HG02763 (cell line): ENCODE measurements around the gene COG6.

Source experiments
- ATAC-seq: cut with Tn5 transposase; IDR thresholded peaks from one replicate; pipeline ENCODE4 v1.9.1; 2021; ENCODE audit warnings: mild to moderate bottlenecking, moderate library complexity; ENCODE audit not compliant: unreplicated experiment

COG6 gene

DNA sequence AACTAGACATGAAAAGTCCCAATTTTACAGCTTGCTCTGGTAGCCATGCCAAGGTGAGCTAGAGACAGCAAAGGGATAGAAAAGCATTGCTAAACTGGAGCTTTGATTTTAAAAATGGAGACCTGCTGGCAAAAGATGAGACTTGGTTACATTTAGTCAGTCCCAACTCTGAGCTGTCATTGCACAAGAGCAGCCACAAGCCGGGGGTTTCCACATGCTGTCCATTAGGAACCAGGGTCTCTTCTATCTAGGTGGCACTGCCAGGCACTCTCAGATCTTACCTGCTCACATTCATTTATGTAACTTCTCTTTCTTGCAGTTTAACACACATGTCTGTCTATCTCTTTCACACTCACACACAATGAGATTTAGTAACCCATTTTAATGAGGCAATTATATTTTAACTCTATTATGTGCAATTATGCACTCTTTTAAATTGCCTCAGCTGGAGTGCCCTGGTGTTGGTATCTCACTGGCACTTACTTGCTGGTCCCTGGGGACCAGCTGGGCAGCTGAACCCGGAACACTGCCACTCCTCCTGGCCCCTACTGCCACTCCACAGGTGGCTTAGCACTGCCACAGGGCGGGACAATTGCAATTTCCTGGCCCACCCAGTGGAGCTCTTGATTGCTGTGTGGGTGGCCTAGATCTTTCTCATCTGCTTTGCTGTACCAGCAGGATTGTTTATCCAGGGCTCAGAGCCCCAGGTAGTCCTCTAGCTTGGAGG, 112.5 kb downstream of the COG6 start:
- ATAC-seq: no peak

DNA sequence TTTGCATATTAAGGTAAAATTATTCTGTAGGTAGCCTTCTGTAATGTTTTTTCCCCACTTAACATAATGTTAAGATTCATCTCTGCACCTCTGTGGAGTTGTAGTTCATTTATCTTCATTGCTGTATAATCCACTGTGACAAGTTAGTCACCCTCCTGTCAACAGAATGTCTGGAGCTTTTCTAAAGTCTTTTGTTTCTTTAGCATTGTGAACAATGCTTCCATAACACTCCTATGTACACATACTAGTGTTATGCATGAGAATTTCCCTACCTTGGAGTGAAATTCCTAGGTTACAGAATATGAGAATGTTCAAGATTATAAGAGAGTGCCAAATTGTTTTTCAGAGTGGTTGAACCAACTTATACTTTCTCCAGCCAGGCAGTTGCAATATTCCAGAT, 113.5 kb downstream of the COG6 start:
- ATAC-seq: no peak

DNA sequence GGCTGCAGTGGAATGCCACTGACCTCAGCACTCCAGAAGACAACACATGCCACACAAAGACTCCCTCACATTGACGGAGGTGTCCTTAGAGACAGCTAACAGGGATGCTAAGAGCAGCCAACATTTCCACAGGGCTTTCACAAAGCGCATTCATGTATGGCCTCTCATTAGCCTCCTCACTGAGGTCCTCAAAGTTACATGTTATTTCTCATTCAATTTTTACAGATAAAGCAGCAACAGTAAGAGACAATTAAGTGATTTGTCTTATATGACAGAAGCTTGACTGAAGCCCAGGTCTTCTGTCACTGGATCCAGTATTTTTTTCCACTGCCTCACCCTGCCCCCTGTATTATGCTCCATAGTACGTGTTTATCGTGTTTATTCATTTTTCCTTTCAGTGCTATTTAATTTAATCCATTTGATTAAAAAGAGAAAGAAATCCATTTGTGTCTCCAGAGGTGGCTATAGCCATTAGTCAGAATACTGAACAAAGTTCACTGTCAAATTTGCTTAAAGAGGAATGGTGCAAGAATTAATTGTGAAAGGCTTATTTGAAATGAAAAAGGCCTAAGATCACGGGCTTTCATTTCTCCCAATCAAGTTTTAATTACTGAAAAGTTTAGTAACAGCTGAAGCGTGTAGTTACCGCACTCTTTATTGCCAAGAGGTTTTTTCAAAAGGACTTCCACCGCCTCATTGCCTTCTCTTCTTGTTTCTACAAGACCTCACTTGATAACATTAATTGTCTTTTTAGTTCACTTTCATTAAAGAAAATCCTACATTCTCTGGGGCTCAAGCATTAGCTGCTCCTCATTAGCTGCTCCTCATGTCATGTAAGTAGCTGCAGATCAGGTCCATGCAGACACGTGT, 115.0 kb downstream of the COG6 start:
- no peak for ATAC-seq

DNA sequence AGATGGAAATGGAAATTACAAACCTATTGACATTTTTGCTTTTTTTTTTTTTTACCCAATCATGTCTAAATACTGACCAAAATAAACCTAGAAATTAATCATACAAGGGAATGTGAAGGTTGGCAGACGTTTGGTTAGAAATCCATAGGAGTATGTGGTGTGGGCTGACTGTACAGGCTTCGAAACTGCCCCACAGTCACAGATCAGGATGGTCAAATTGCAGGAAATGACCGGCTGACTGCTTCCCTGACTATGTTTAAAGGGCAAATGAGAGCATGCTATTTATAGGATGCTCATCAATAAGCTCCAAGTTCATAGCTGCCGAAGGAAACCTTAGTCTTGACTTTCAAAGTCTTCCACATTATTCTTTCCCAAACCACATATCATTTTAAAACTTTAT, 118.4 kb downstream of the COG6 start:
- ATAC-seq: no peak

DNA sequence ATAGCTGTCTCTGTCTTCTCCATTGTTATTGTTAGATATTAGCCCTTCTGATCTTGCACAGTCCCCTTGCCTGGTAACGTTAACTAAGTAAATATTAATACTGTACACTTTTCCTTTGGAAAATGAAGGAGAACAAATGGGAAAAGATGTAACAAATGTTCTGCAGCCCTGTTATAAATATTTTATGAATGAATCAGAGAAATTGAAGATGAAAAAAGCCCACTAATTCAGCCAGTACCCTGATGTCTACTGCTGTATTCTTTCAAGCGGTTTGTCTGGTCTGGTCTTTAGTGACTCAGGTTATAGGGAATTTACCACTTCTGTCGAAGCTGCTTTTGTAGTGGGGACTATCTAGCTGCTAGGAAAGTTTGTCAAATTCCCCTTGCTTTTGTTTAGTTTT, 121.0 kb downstream of the COG6 start:
- peak; percentile 62 for ATAC-seq

DNA sequence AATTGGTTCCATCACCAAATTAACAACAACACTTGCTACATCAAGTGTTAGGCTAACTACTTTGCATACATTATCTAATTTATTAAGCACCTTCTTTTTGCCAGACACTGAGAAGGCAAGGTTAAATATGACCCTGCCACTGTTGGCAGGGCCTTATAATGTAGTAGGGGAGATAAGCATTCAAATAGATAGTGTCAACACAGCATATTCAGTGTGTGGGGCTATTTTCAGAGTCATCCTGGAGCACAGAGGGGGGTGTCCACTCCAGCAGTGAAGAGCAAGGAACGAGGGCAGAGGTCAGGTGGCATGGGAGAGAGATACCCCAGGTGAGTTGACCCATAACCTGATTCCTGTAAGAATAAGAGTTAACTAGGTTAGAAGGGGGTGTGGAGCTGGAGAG, 121.6 kb downstream of the COG6 start:
- ATAC-seq: no peak

DNA sequence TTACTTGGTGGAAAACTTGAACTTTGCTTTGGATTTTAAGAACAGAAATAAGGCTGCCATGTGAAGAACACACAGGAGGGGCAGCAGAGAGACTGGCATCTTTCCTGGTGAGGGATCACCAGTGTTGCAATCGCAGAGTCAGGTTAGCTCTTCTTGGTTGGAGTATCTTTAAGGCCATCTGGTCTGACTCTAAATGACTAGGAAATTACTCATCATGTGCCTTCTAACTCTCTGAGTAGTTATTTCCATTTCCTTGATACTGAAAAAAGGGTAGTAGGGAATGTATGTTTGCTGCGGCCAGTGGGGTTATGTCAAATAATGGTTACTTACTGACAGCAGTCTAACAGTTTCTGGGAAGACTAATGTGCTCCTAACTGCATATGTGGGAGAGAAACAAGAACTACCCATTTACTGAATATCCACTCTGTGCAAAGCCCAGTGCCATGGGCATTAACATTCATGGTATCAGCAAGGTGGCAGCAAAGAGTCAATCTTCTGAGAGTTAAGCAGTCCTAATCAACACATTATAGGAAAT, 122.1 kb downstream of the COG6 start:
- no peak for ATAC-seq

DNA sequence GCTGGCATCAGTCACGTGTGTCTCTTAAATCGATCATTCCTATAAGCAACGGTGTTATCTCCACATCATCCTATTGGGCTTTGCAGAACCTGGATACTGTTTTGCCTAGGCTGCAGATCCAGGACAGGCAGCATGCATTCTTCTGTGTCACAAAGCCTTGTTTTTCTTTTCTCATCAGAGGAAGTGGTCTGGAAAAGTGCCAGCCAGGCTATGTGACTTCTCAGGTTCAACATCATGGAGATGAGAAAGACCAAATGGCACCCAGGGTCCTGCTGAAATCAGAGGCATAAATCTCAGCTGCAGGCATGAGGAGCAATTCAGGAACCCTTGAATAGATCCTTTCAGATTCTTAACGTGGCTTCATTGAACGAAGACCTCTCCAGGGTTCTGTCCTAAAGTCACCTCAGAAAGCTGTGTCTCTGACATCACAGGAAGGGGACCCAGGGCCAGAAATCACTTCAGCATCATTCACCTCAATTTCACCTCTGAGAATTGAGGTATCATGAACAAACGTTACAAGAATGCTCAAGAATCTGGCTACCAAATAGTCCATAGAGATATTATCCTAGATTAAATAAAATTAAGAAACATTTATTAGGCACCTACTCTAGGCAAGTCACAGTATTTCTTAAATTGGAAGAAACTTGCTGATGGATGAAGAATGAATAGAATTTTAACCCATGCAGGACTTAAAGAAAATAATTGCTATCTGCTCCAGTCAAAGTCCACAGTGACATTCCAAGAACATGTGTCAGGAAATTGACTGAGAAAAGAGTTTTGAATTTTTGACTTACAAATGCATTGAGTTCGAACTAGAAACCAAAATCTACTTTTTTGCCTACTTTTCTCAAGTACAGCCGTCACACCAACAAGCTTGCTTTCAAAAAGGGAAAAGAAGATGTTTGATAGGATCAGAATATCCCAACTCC, 124.1 kb downstream of the COG6 start:
- ATAC-seq: no peak

DNA sequence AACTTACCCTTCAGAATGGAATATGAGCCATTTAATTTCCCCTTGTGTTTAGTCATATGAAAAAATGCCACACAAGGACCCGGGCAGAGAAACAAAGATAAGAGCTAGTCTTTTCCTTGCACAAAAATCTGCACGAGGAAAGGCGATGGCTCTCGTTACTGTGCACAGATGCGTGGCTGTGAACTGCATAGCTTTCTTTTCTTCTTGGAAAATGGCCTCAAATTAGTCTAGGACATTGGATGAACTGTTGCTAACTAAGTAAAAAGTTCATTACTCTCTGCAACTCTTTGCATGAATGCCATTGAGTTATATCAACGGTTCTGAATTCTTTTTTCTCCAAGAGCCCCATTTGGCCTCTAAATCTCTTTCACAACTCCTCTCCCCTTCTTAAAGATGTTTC, 125.2 kb downstream of the COG6 start:
- ATAC-seq: no peak

DNA sequence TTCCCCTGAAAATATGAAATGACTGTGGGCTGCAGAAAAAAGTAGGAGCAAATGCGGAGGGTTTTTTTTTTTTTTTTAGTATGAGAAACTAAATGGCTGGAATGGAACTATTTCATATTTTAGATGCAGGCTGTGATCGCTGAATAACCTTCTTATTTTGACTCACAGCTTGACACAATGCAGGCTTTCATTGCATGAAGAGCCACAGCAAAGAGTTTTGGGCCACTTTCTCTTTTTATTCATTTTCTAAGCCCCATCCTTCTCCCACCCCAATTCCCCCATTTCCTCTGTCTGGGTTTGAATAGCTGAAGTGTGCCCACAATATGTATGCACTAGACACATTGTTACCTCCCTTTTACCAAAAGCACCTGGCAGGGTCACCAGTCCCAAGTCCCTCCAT, 125.9 kb downstream of the COG6 start:
- ATAC-seq: no peak

DNA sequence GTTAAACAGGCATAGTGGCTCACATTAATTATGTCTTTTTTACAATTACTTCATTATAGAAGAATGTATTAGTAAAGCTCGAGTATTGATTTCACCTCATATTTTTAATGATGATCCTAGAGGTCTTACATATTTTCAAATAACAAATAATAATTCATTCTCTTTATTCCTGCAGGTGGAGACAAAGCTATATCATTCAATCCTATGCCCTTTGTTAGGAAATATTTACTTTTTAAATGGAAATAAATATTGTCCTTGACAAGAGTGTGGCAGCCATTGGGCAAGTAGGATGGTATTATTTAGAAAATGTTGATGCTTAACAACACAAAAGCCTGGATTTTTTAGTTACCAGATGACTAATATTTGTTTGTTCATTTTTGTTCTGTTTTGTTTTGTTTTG, 127.6 kb downstream of the COG6 start:
- ATAC-seq: no peak

DNA sequence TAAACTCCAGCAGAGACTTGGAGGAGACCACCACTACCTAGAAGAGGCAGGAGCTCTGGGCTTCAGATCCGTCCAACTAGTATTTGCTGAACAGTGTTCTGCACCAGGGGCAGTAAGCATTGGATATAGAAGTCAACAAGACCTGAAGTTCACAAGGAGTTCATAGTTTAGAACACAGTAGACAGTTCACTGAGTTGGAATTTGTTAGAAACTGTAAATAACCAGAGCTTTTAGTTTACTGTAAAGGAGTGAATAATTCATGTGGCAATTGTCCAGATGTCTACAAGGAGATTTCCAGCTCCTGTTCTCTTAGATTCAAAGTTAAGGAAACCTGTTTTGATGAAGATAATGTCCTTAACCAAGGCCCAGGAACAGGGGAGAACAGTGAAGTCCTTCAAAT, 128.9 kb downstream of the COG6 start:
- no peak for ATAC-seq

DNA sequence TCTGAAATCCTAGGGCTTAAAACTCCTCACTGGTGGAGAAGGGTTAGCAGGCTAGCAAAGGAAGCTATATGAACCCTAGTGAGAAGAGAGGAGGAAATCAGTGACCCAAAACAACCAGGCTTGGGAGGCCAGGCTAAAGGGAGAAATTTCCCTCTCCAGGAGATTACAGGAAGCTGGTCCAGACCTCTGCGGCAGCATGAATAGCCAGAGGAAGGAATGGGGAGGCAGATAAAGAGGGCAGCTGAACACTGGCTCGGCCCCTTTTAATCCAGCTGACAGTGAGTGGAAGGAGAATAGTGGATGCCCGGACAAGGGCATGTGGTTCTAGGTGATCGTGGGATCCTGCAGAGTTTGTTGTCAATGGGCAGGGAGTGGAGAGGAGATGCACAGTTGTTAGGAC, 130.6 kb downstream of the COG6 start:
- no peak for ATAC-seq

DNA sequence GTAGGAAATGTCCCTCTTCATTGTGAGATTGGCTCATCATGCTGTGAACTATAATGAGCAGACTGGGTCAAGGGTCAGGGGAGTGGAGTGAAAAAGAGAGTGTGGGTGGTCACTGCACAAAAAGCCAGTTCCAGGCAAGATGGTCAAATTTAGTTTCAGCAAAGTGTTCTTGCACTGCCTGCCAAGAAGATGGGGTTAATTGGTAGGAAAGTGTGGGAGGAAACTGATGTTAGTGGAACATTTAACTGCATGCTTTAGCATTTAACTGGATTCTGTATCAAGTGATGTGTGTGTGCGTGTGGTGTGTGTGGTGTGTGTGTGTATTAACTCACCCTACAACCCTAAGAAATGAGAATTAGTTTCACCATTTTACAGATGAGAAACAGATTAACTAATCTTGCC, 131.6 kb downstream of the COG6 start:
- no peak for ATAC-seq

DNA sequence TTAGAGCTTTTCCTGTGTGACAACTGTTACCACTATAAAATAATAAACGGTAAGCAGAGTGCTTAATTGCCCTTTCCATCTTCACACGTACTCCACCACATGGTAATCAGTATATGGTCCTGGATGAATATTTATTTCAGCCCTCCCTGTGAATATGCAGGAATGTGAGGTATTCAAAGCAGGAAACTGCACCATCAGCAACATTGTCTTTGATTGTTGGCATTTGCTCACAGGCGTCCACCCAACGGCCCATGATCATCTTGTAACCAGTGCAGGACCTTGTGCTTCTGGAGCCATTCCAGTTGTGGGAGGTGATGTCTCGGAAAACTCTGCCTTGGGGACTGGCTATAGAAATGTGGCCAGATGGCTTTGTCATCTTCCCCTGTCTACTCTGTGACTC, 132.6 kb downstream of the COG6 start:
- no peak for ATAC-seq

DNA sequence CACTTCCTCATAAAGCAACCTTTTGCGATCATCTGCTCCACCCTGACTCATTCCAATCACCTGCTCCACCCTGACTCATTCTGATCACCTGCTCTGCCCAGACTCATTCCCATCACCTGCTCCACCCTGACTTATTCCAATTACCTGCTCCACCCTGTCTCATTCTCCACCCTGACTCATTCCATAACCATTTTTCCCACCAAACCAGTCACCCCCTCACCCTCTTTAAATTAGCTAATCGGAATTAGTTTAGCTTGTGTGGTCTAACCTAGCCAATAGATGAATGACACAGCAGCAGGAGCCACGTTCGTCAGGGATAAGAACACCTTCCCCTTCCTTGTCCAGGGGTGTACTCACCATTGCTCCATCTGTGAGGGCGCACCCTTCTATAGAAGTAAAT, 134.0 kb downstream of the COG6 start:
- no peak for ATAC-seq
